A673 (cell line): ENCODE measurements around the gene CPTP. TPM values are rescaled to one million over a fixed set of nuclear protein-coding genes. Genes with fewer than 3 reads are reported as not detected.

ENCODE experiments used
- BruUV-seq: library from RNA; stranded (reverse); fragments of 400-500 nt; replicated peaks from 2 replicates; lab custom pipeline; 2021; lab: Mats Ljungman, UMichigan
- CTCF ChIA-PET: fragments of 300-600 bp; sonication (Branson Sonifier 250); formaldehyde crosslinking; loops from one replicate; lab custom pipeline; 2022; ENCODE audit warnings: antibody characterized with exemption; lab: Charles Lee
- POLR2A ChIA-PET: fragments of 300-600 bp; sonication (Branson Sonifier 250); formaldehyde crosslinking; loops from one replicate; lab custom pipeline; 2022; ENCODE audit warnings: antibody characterized with exemption; ENCODE audit not compliant: low non-redundant PET; lab: Charles Lee
- DNase-seq: peaks from one replicate; pipeline ENCODE4 v3.0.0-alpha.2; 2015; ENCODE audit warnings: low spot score
- H3K27ac ChIP-seq: fragments of 200-600 bp; sonication (generic); 2 replicates; pipeline ENCODE4 v1.5.1; 2016; ENCODE audit warnings: mixed run types, low read depth, mild to moderate bottlenecking, mixed read lengths, antibody characterized with exemption, low read length; ENCODE audit not compliant: poor library complexity, severe bottlenecking
- H3K27me3 ChIP-seq: fragments of 200-600 bp; sonication (generic); replicated peaks from 2 replicates; pipeline ENCODE4 v1.6.1; 2017; ENCODE audit warnings: mixed run types, low read depth, mild to moderate bottlenecking, mixed read lengths, antibody characterized with exemption, low read length; ENCODE audit not compliant: insufficient read depth, poor library complexity
- H3K36me3 ChIP-seq: fragments of 200-600 bp; sonication (generic); 2 replicates; pipeline ENCODE4 v1.6.1; 2016; ENCODE audit warnings: mixed run types, mild to moderate bottlenecking, mixed read lengths, antibody characterized with exemption, low read length; ENCODE audit not compliant: insufficient read depth, poor library complexity, severe bottlenecking
- H3K4me1 ChIP-seq: fragments of 200-600 bp; sonication (generic); 2 replicates; pipeline ENCODE4 v1.6.1; 2017; ENCODE audit warnings: mixed run types, mild to moderate bottlenecking, mixed read lengths, antibody characterized with exemption, low read length; ENCODE audit not compliant: insufficient read depth, poor library complexity, severe bottlenecking
- H3K4me3 ChIP-seq: fragments of 200-600 bp; sonication (generic); 2 replicates; pipeline ENCODE4 v1.5.1; 2016; ENCODE audit warnings: low read depth, mixed run types, mild to moderate bottlenecking, mixed read lengths, low read length; ENCODE audit not compliant: poor library complexity, severe bottlenecking
- H3K9me3 ChIP-seq: fragments of 200-600 bp; sonication (generic); 2 replicates; pipeline ENCODE4 v1.6.1; 2016; ENCODE audit warnings: mixed run types, low read depth, mild to moderate bottlenecking, mixed read lengths, antibody characterized with exemption, low read length; ENCODE audit not compliant: poor library complexity, severe bottlenecking
- CTCF ChIP-seq: fragments of 300-800, 200-600 bp; sonication (generic); conservative IDR thresholded peaks from 2 replicates; pipeline ENCODE4 v1.5.1; 2017; ENCODE audit warnings: low read depth, mild to moderate bottlenecking, antibody characterized with exemption, low read length, moderate library complexity, mixed read lengths
- EZH2 ChIP-seq: fragments of 200-600 bp; sonication (generic); IDR thresholded peaks from 2 replicates; pipeline ENCODE4 v1.6.1; 2017; ENCODE audit warnings: borderline replicate concordance, low read depth, mild to moderate bottlenecking, mixed read lengths, antibody characterized with exemption, low read length; ENCODE audit not compliant: poor library complexity, severe bottlenecking
- intact Hi-C: fragments of 100-400 bp; cut with micrococcal nuclease; formaldehyde crosslinking; loops from one replicate; pipeline ENCODE4 v1.10.0; 2022; ENCODE audit not compliant: unreplicated experiment
- total RNA-seq: library from RNA; stranded (reverse); gene quantifications from 2 replicates; pipeline ENCODE4 v1.2.3, GENCODE V29; 2021

The CPTP gene
- total RNA-seq, 1 experiment from 2014 or later: 17.0 TPM

- H3K27me3 ChIP-seq: no peaks in the 10 kb centered on the region
- ChIA-PET POLR2A (no interaction called here), CTCF (no interaction called here)
- intact Hi-C loops: no loop called here
- no TSS peak for BruUV-seq
- H3K4me1 ChIP-seq: peaks cover 13% of the 10 kb centered on the region
- no peak for DNase-seq
- peaks cover 4% of the 10 kb centered on the region for H3K36me3 ChIP-seq
- H3K9me3 ChIP-seq: no peaks in the 10 kb centered on the region
- no peak overlapping the region for H3K27ac ChIP-seq
- TF ChIP-seq CTCF (no peak), EZH2 (no peak)
- peak overlapping the region; percentile 98 for H3K4me3 ChIP-seq
These were observed 1.5 kb downstream of the CPTP start for GRCh38 chr1:1326075-1326605.

- no peaks in the 10 kb centered on the region for H3K36me3 ChIP-seq
- no peaks in the 10 kb centered on the region for H3K27me3 ChIP-seq
- POLR2A ChIA-PET: no interaction called here
- TF ChIP-seq EZH2 (no peak), CTCF (no peak)
- no TSS peak for BruUV-seq
- DNase-seq: no peak
- H3K4me1 ChIP-seq: peaks cover 13% of the 10 kb centered on the region
- H3K4me3 ChIP-seq: no peak overlapping the region
- CTCF ChIA-PET: no interaction called here
- intact Hi-C loops: no loop called here
- H3K9me3 ChIP-seq: no peaks in the 10 kb centered on the region
- no peak overlapping the region for H3K27ac ChIP-seq
These were observed 2.7 kb downstream of the CPTP start for GRCh38 chr1:1327291-1327690.

GRCh38 chr1:1328254-1328653, 3.7 kb downstream of the CPTP start:
- intact Hi-C loops: no loop called here
- CTCF ChIA-PET: no interaction called here
- TF ChIP-seq EZH2: no peak
- no peak for TF ChIP-seq CTCF

More at GRCh38 chr1:1328254-1328653, 3.7 kb downstream of the CPTP start:
- POLR2A ChIA-PET: no interaction called here
- Histone ChIP-seq H3K4me1 (peaks cover 13% of the 10 kb centered on the region), H3K27ac (no peak overlapping the region), H3K4me3 (no peak overlapping the region), H3K9me3 (no peaks in the 10 kb centered on the region), H3K36me3 (no peaks in the 10 kb centered on the region), H3K27me3 (no peaks in the 10 kb centered on the region)
- BruUV-seq: no TSS peak
- DNase-seq: no peak
